Endodermal cell (in vitro differentiated cells): Measurements from ENCODE around the gene ZNRD2. TPM values are rescaled to one million over a fixed set of nuclear protein-coding genes. Genes with fewer than 3 reads are reported as not detected.
"Not testable (repeated sequence)": the region's sequence is repeated elsewhere in the genome, so short reads cannot be mapped to it uniquely, and the experiment has no call there.

Experiments
- DNase-seq: peaks from one replicate; pipeline ENCODE4 v3.0.0-alpha.2; 2017
- H3K27ac ChIP-seq: 2 replicates; pipeline ENCODE4 v1.5.1; 2013; ENCODE audit warnings: mild to moderate bottlenecking, low read depth, low read length, moderate library complexity
- H3K27me3 ChIP-seq: 2 replicates; pipeline ENCODE4 v1.6.1; 2013; ENCODE audit warnings: mild to moderate bottlenecking, low read length, moderate library complexity; ENCODE audit not compliant: insufficient read depth, control insufficient read depth, poor library complexity, severe bottlenecking
- H3K36me3 ChIP-seq: 2 replicates; pipeline ENCODE4 v1.7.0; 2013; ENCODE audit warnings: mild to moderate bottlenecking, low read length, moderate library complexity; ENCODE audit not compliant: control insufficient read depth, insufficient read depth
- H3K4me1 ChIP-seq: one replicate; pipeline ENCODE4 v1.7.0; 2013; ENCODE audit warnings: low read length; ENCODE audit not compliant: control insufficient read depth, insufficient read depth
- H3K4me3 ChIP-seq: 2 replicates; pipeline ENCODE4 v1.5.1; 2013; ENCODE audit warnings: mild to moderate bottlenecking, low read length, moderate library complexity
- H3K9ac ChIP-seq: 2 replicates; pipeline ENCODE4 v1.6.1; 2013; ENCODE audit warnings: mild to moderate bottlenecking, low read length, moderate library complexity; ENCODE audit not compliant: poor library complexity, severe bottlenecking; ENCODE audit errors: extremely low read depth
- H3K9me3 ChIP-seq: 2 replicates; pipeline ENCODE4 v1.6.1; 2013; ENCODE audit warnings: mild to moderate bottlenecking, low read length, moderate library complexity; ENCODE audit not compliant: control insufficient read depth
- H3K27ac Mint-ChIP-seq: 2 replicates; pipeline ENCODE4 v1.8.0; 2020; ENCODE audit warnings: mixed read lengths
- H3K27me3 Mint-ChIP-seq: 2 replicates; pipeline ENCODE4 v1.8.0; 2021; ENCODE audit warnings: mild to moderate bottlenecking, mixed read lengths; ENCODE audit not compliant: insufficient read depth
- H3K36me3 Mint-ChIP-seq: 2 replicates; pipeline ENCODE4 v1.8.0; 2020; ENCODE audit warnings: low read depth, mixed read lengths
- H3K4me1 Mint-ChIP-seq: 2 replicates; pipeline ENCODE4 v1.8.0; 2020; ENCODE audit warnings: mixed read lengths
- H3K4me3 Mint-ChIP-seq: 2 replicates; pipeline ENCODE4 v1.8.0; 2020; ENCODE audit warnings: mild to moderate bottlenecking, moderate library complexity, mixed read lengths
- H3K9me3 Mint-ChIP-seq: 2 replicates; pipeline ENCODE4 v1.8.0; 2020; ENCODE audit warnings: mild to moderate bottlenecking, mixed read lengths
- WGBS, 2 experiments: methylation state at CpG; one replicate each; pipeline versions ENCODE4 v1.1.5 to v1.1.7; 2013; ENCODE audit warnings: missing lambda C conversion rate in 2 of 2, mixed read lengths in 1 of 2; ENCODE audit not compliant: insufficient coverage in 1 of 2, insufficient read length in 1 of 2; 5-methylcytosine and 5-hydroxymethylcytosine counted together
- total RNA-seq, 2 donors: library from RNA; stranded (reverse); fragmentation: NEBNext Ultra II Directional in 1 of 2; extraction: Animal tissue kit (Norgen Biotek cat#: 25700) in 1 of 2; gene quantifications; 2 replicates in 1 of 2; 3 replicates in 1 of 2; pipeline ENCODE4 v1.2.1, GENCODE V29; 2021
- TF ChIP-seq, protein P1 (sequence below): fragments of 200-600 bp; sonication (generic); conservative IDR thresholded peaks from 2 replicates; pipeline ENCODE4 v1.5.0; 2021; ENCODE audit warnings: antibody characterized with exemption, mild to moderate bottlenecking

ZNRD2 gene
- total RNA-seq, 2 donors from 2014 or later: 32.8 to 36.5 TPM

GRCh38 chr11:65562020-65562419 lies 8.3 kb upstream of the ZNRD2 start:
- Mint-ChIP-seq H3K27ac (no peak overlapping the region), H3K4me3 (no peak overlapping the region)
- WGBS, 2 experiments: 91 to 93% methylated on average over 7 of the region's 7 CpGs

GRCh38 chr11:65562788-65563187 lies 7.5 kb upstream of the ZNRD2 start:
- H3K27ac ChIP-seq: no peak overlapping the region
- no peaks in the 10 kb centered on the region for H3K36me3 ChIP-seq
- 92% methylated on average over 2 to 7 of the region's 9 CpGs for WGBS, 2 experiments
- Mint-ChIP-seq H3K4me1 (peaks cover 11% of the 10 kb centered on the region), H3K9me3 (no peaks in the 10 kb centered on the region), H3K4me3 (no peak overlapping the region), H3K27ac (no peak overlapping the region), H3K27me3 (peaks cover 24% of the 10 kb centered on the region), H3K36me3 (no peaks in the 10 kb centered on the region)
- peaks cover 14% of the 10 kb centered on the region for H3K4me1 ChIP-seq
- H3K4me3 ChIP-seq: no peak overlapping the region
- DNase-seq: no peak
- no peaks in the 10 kb centered on the region for H3K27me3 ChIP-seq
- no peak overlapping the region for H3K9ac ChIP-seq
- TF ChIP-seq, protein P1, sequence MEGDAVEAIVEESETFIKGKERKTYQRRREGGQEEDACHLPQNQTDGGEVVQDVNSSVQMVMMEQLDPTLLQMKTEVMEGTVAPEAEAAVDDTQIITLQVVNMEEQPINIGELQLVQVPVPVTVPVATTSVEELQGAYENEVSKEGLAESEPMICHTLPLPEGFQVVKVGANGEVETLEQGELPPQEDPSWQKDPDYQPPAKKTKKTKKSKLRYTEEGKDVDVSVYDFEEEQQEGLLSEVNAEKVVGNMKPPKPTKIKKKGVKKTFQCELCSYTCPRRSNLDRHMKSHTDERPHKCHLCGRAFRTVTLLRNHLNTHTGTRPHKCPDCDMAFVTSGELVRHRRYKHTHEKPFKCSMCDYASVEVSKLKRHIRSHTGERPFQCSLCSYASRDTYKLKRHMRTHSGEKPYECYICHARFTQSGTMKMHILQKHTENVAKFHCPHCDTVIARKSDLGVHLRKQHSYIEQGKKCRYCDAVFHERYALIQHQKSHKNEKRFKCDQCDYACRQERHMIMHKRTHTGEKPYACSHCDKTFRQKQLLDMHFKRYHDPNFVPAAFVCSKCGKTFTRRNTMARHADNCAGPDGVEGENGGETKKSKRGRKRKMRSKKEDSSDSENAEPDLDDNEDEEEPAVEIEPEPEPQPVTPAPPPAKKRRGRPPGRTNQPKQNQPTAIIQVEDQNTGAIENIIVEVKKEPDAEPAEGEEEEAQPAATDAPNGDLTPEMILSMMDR: no peak
- H3K9me3 ChIP-seq: no peaks in the 10 kb centered on the region

More at GRCh38 chr11:65562020-65562419, 8.3 kb upstream of the ZNRD2 start:
- TF ChIP-seq, protein P1: no peak
- no peaks in the 10 kb centered on the region for H3K27me3 ChIP-seq
- Mint-ChIP-seq H3K9me3 (no peaks in the 10 kb centered on the region), H3K36me3 (no peaks in the 10 kb centered on the region), H3K4me1 (peaks cover 16% of the 10 kb centered on the region), H3K27me3 (peaks cover 29% of the 10 kb centered on the region)
- H3K4me3 ChIP-seq: no peak overlapping the region
- no peak overlapping the region for H3K27ac ChIP-seq
- no peaks in the 10 kb centered on the region for H3K36me3 ChIP-seq
- no peaks in the 10 kb centered on the region for H3K9me3 ChIP-seq
- DNase-seq: no peak
- H3K9ac ChIP-seq: no peak overlapping the region
- peaks cover 14% of the 10 kb centered on the region for H3K4me1 ChIP-seq

GRCh38 chr11:65563601-65564000 lies 6.7 kb upstream of the ZNRD2 start:
- no peak overlapping the region for H3K27ac ChIP-seq
- DNase-seq: no peak
- H3K9me3 Mint-ChIP-seq: no peaks in the 10 kb centered on the region
- no peak overlapping the region for H3K9ac ChIP-seq
- H3K4me1 Mint-ChIP-seq: peaks cover 11% of the 10 kb centered on the region
- 92% methylated on average over 4 of the region's 4 CpGs for WGBS, 2 experiments
- TF ChIP-seq, protein P1: no peak
- peaks cover 13% of the 10 kb centered on the region for H3K4me1 ChIP-seq
- H3K27me3 Mint-ChIP-seq: peaks cover 24% of the 10 kb centered on the region
- H3K36me3 ChIP-seq: no peaks in the 10 kb centered on the region
- H3K27me3 ChIP-seq: no peaks in the 10 kb centered on the region
- H3K4me3 Mint-ChIP-seq: no peak overlapping the region
- peaks cover 5% of the 10 kb centered on the region for H3K36me3 Mint-ChIP-seq
- H3K27ac Mint-ChIP-seq: no peak overlapping the region
- no peaks in the 10 kb centered on the region for H3K9me3 ChIP-seq
- H3K4me3 ChIP-seq: no peak overlapping the region

GRCh38 chr11:65564879-65565559 lies 5.3 kb upstream of the ZNRD2 start:
- not testable (repeated sequence) for H3K4me3 Mint-ChIP-seq, H3K27ac Mint-ChIP-seq, H3K9me3 ChIP-seq, DNase-seq, H3K36me3 ChIP-seq, H3K27me3 ChIP-seq, H3K27ac ChIP-seq, H3K4me1 ChIP-seq, H3K4me3 ChIP-seq, H3K9me3 Mint-ChIP-seq, H3K9ac ChIP-seq, H3K36me3 Mint-ChIP-seq
- 95 to 96% methylated on average over 4 to 12 of the region's 12 CpGs for WGBS, 2 experiments
- H3K27me3 Mint-ChIP-seq: peaks cover 18% of the 10 kb centered on the region
- peaks cover 19% of the 10 kb centered on the region for H3K4me1 Mint-ChIP-seq
